Sigmoid colon (tissue), 7 donors: Measurements from ENCODE around the gene EHD2. TPM values are rescaled to one million over a fixed set of nuclear protein-coding genes. Genes with fewer than 3 reads are reported as not detected.

ENCODE experiments used
- DNase-seq: peaks from one replicate; pipeline ENCODE4 v3.0.0-alpha.2; 2019
- H3K27ac ChIP-seq, 4 donors: fragments of 200-600 bp; sonication (generic); one replicate each; pipeline ENCODE4 v1.5.1; 2016 to 2019; ENCODE audit warnings: mild to moderate bottlenecking in 1 of 4
- H3K27me3 ChIP-seq, 3 donors: fragments of 200-600 bp; sonication (generic); one replicate each; pipeline ENCODE4 v1.5.1; 2019; ENCODE audit warnings: mild to moderate bottlenecking in 1 of 3
- H3K36me3 ChIP-seq, 4 donors: fragments of 200-600 bp; sonication (generic); one replicate each; pipeline ENCODE4 v1.5.1; 2016 to 2019
- H3K4me1 ChIP-seq, 4 donors: fragments of 200-600 bp; sonication (generic); one replicate each; pipeline ENCODE4 v1.5.1; 2017 to 2019
- H3K4me3 ChIP-seq, 4 donors: fragments of 200-600 bp; sonication (generic); one replicate each; pipeline ENCODE4 v1.5.1; 2017 to 2019; ENCODE audit warnings: mild to moderate bottlenecking in 2 of 4, moderate library complexity in 1 of 4
- H3K9me3 ChIP-seq, 4 donors: fragments of 200-600 bp in 3 of 4; sonication (generic) in 3 of 4; one replicate each; pipeline versions ENCODE4 v1.5.1 to v1.6.1; 2013 to 2019
- EP300 ChIP-seq, 4 donors: sonication (generic); formaldehyde crosslinking; IDR thresholded peaks; one replicate each; pipeline ENCODE4 v1.6.1; 2017; ENCODE audit warnings: antibody characterized with exemption in 4 of 4
- POLR2A ChIP-seq, 2 donors: fragments of 450-650 bp; IDR thresholded peaks; one replicate each; pipeline ENCODE4 v1.6.1; 2016; ENCODE audit warnings: antibody characterized with exemption in 2 of 2, mild to moderate bottlenecking in 2 of 2, moderate library complexity in 2 of 2
- POLR2AphosphoS5 ChIP-seq, 4 donors: sonication (generic); formaldehyde crosslinking; IDR thresholded peaks; one replicate each; pipeline ENCODE4 v1.6.1; 2017; ENCODE audit warnings: antibody characterized with exemption in 4 of 4
- WGBS, 2 donors: extraction: QIAGEN DNeasy Blood & Tissue Kit; methylation state at CpG; one replicate each; pipeline ENCODE4 v1.1.7; 2013; 5-methylcytosine and 5-hydroxymethylcytosine counted together
- intact Hi-C: fragments of 100-400 bp; cut with DNase I; formaldehyde crosslinking; loops from one replicate; pipeline ENCODE4 v1.15.1; 2023
- polyA plus RNA-seq, 3 donors: library from polyadenylated mRNA; stranded (reverse); fragments of 200-250 nt; gene quantifications; one replicate each; pipeline ENCODE4 v1.2.3, GENCODE V29; 2013
- small RNA-seq, 3 donors: library from RNA; depleted of rRNA; stranded (forward); fragments of <200 nt; gene quantifications; one replicate each; pipeline ENCODE3, GENCODE V24; 2016
- total RNA-seq, 4 donors: library from RNA; depleted of rRNA; stranded (reverse); fragments of >200 nt; gene quantifications; one replicate each; pipeline ENCODE4 v1.1.0, GENCODE V29; 2016
- TF ChIP-seq, protein P1 (sequence below), 4 experiments: fragments of 450-650 bp in 3 of 4; fragments of 200-600 bp in 1 of 4; IDR thresholded peaks; one replicate each; pipeline ENCODE4 v1.5.1; 2016 to 2019; ENCODE audit warnings: antibody characterized with exemption in 4 of 4, mild to moderate bottlenecking in 3 of 4, moderate library complexity in 2 of 4
- donor health status: healthy with polysubstance abuse.
- donor health status: Bipolar disorder and iron deficiency.
- donor health status: healthy.

The EHD2 gene
- total and polyA plus RNA-seq, 7 donors: 3.5 to 184 (median 41.8) TPM

DNA sequence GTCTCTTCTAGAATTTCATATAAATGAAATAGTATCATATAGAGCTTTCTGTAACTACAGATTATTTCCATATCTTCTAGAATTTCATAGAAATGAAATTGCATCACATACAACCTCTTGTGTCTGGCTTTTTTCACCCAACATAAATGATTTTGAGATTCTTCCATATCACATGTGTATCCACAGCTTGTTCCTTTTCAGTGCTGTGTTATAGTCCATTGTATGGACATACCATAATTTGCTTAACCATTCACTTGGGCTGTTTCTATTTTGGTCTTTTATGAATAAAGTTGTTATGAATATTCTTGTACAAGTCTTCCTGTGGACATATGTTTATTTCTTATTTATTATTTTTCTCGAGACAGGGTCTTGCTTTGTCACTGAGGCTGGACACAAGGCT, 79.4 kb downstream of the EHD2 start:
- no peak overlapping the region for H3K4me3 ChIP-seq
- peaks cover 0 to 8% (median 6%) of the 10 kb centered on the region in 4 donors for H3K36me3 ChIP-seq
- DNase-seq: no peak
- intact Hi-C loops: no loop called here
- no peak overlapping the region for H3K27ac ChIP-seq
- H3K27me3 ChIP-seq: no peaks in the 10 kb centered on the region
- TF ChIP-seq, protein P1, sequence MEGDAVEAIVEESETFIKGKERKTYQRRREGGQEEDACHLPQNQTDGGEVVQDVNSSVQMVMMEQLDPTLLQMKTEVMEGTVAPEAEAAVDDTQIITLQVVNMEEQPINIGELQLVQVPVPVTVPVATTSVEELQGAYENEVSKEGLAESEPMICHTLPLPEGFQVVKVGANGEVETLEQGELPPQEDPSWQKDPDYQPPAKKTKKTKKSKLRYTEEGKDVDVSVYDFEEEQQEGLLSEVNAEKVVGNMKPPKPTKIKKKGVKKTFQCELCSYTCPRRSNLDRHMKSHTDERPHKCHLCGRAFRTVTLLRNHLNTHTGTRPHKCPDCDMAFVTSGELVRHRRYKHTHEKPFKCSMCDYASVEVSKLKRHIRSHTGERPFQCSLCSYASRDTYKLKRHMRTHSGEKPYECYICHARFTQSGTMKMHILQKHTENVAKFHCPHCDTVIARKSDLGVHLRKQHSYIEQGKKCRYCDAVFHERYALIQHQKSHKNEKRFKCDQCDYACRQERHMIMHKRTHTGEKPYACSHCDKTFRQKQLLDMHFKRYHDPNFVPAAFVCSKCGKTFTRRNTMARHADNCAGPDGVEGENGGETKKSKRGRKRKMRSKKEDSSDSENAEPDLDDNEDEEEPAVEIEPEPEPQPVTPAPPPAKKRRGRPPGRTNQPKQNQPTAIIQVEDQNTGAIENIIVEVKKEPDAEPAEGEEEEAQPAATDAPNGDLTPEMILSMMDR (IDR thresholded peaks at IDR 0.05): no peak
- TF ChIP-seq POLR2AphosphoS5 (IDR thresholded peaks at IDR 0.05): no peak
- no peak for TF ChIP-seq POLR2A (IDR thresholded peaks at IDR 0.05)
- no peak for TF ChIP-seq EP300 (IDR thresholded peaks at IDR 0.05)
- peaks cover 0 to 15% (median 9%) of the 10 kb centered on the region in 4 donors for H3K4me1 ChIP-seq
- WGBS, 2 donors: 93 to 95% methylated on average over 1 of the region's 1 CpG
- H3K9me3 ChIP-seq: no peaks in the 10 kb centered on the region

Small RNA genes lying within 50 kb of the gene (small RNA-seq; reads per million reads assigned to genes)
- 0 reads per million in 3 donors for gene SNORD23

Other genes with a start within 250 kb of the EHD2 start
- 10 to 100 TPM in 2 of 4 donors, 1 to 10 TPM in 2; 5.9 to 39.9 (median 19.0) TPM for gene SLC8A2, start 241.5 kb upstream of the EHD2 start, total RNA-seq
- 1 to 10 TPM in 1 of 3 donors, not detected in 2; 1.1 TPM for gene SLC8A2, start 241.5 kb upstream of the EHD2 start, polyA plus RNA-seq
- 10 to 100 TPM in 1 of 4 donors, 1 to 10 TPM in 3; 4.4 to 10.0 (median 4.7) TPM for gene KPTN, start 229.2 kb upstream of the EHD2 start, total RNA-seq
- 10 to 100 TPM in 1 of 3 donors, 1 to 10 TPM in 2; 4.8 to 12.2 (median 8.1) TPM for gene KPTN, start 229.2 kb upstream of the EHD2 start, polyA plus RNA-seq
- 100 to 1,000 TPM in 1 of 4 donors, 10 to 100 TPM in 3; 84.9 to 167 (median 91.8) TPM for gene NAPA, start 198.4 kb upstream of the EHD2 start, total RNA-seq
- gene NAPA, start 198.4 kb upstream of the EHD2 start, polyA plus RNA-seq: 100 to 1,000 TPM in 2 of 3 donors, 10 to 100 TPM in 1; 94.2 to 139 (median 109) TPM
- 1 to 10 TPM in 3 of 4 donors, not detected in 1; 1.1 to 1.7 (median 1.5) TPM for gene ZNF541, start 140.3 kb upstream of the EHD2 start, total RNA-seq
- gene ZNF541, start 140.3 kb upstream of the EHD2 start, polyA plus RNA-seq: under 1 TPM in 1 of 3 donors, not detected in 2; 0.22 TPM
- 10 to 100 TPM in 3 of 4 donors, 1 to 10 TPM in 1; 2.9 to 21.6 (median 11.2) TPM for gene BICRA, start 104.3 kb upstream of the EHD2 start, total RNA-seq
- gene BICRA, start 104.3 kb upstream of the EHD2 start, polyA plus RNA-seq: 10 to 100 TPM in 1 of 3 donors, 1 to 10 TPM in 2; 1.8 to 12.7 (median 2.5) TPM
- 100 to 1,000 TPM; 432 to 576 (median 557) TPM for gene NOP53, start 32.1 kb downstream of the EHD2 start, total RNA-seq
- 100 to 1,000 TPM; 304 to 682 (median 589) TPM for gene NOP53, start 32.1 kb downstream of the EHD2 start, polyA plus RNA-seq
- 1,000 to 10,000 TPM; 1,579 to 3,138 (median 2,179) TPM for gene SELENOW, start 65.3 kb downstream of the EHD2 start, total RNA-seq
- gene SELENOW, start 65.3 kb downstream of the EHD2 start, polyA plus RNA-seq: 100 to 1,000 TPM; 329 to 999 (median 792) TPM
- gene TPRX1, start 91.1 kb downstream of the EHD2 start, total RNA-seq: not detected
- gene TPRX1, start 91.1 kb downstream of the EHD2 start, polyA plus RNA-seq: not detected
- not detected for gene CRX, start 108.5 kb downstream of the EHD2 start, total RNA-seq
- gene CRX, start 108.5 kb downstream of the EHD2 start, polyA plus RNA-seq: 1 to 10 TPM in 1 of 3 donors, under 1 TPM in 1, not detected in 1; 0.60 to 1.2 TPM
- not detected for gene TPRX2, start 145.8 kb downstream of the EHD2 start, total RNA-seq
- not detected for gene TPRX2, start 145.8 kb downstream of the EHD2 start, polyA plus RNA-seq
- gene SULT2A1, start 172.9 kb downstream of the EHD2 start, total RNA-seq: not detected
- gene SULT2A1, start 172.9 kb downstream of the EHD2 start, polyA plus RNA-seq: under 1 TPM in 2 of 3 donors, not detected in 1; 0.07 to 0.23 TPM